GM18517 (cell line): ENCODE measurements around the gene TBX5.

Experiments used
- ATAC-seq: cut with Tn5 transposase; IDR thresholded peaks from one replicate; pipeline ENCODE4 v1.9.1; 2021; ENCODE audit warnings: mild to moderate bottlenecking, moderate library complexity; ENCODE audit not compliant: unreplicated experiment

TBX5 gene

DNA sequence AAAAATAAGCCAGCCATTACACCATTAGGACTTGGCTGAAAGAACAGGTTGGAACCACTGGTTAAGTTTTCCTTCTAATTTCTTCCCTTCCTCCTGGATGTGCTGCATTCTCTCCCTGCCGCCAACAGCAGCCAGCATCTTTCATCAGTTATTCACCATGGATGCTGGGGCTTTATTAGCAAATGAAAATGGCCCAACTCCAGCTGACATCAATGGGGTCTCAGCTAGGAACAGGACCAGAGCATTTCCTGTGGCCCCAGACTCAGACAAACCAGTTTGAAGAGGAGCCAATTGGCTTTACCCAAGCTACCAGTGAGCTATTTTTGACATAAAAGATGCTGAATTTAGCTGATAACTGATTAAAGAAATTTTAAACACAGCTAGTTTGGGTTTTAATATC, 26.0 kb upstream of the TBX5 start:
- ATAC-seq, result no peak

DNA sequence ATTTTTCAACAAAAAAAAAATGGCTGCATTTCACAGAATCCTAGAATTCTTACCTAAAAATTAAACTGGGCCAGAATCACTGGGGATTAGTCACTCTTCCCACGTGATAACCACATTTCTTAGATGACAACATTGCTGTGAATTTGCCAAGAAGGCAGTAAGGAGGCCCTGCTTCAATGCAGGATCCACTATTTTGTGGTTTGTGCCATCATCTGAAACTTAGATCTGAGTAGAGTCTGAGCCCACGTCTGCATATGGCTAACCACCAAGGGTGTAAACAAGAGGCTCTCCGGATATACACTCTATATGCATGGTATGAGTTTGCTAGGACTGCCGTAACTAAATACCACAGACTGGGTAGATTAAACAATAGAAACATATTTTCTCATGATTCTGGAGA, 24.4 kb upstream of the TBX5 start:
- ATAC-seq, result no peak

DNA sequence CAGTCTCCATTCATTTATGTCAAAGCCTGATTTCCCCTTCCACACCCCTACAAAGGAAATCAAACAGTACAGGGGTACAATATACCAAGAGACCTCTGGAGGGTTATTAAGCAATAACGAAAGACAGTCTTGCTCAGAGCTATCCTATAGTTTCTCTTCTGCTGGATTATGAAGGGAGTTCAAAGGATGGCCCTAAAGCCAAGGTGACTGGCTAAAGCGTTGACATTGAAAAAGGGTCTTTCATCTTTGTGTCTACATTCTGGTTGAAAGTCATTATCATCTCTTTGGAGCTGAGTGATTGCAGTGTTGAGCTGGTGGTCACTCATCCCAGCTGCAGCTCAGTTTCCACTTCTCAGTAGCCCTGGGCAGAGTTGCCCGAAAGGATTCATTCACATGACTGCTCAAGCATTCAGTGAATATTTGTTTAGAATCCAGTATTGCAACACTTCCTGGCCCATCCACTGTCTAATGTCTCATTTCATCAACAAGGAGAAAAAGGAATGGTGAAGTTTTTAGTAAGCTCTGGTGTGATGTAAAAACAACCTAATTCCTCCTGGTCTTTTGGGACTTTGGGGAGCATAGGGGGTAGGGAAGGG, 19.2 kb upstream of the TBX5 start:
- ATAC-seq, result no peak

DNA sequence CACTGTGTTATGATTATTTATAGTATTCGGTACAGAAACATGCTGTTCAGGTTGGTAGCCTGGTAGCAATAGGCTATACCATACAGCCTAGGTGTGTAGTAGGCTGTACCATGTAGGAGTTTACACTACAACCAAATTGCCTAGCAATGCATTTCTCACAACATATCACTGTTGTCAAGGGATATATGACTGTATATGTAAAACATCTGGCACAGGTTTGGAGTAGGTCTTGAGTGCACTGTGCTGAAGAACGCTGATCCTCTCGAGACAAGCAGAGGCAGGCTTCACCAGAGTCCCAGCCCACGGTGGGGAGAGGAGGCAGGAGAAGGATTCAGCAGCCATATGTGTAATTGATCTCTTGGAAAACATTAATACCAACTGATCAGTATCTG, 15.0 kb upstream of the TBX5 start:
- ATAC-seq, result no peak

DNA sequence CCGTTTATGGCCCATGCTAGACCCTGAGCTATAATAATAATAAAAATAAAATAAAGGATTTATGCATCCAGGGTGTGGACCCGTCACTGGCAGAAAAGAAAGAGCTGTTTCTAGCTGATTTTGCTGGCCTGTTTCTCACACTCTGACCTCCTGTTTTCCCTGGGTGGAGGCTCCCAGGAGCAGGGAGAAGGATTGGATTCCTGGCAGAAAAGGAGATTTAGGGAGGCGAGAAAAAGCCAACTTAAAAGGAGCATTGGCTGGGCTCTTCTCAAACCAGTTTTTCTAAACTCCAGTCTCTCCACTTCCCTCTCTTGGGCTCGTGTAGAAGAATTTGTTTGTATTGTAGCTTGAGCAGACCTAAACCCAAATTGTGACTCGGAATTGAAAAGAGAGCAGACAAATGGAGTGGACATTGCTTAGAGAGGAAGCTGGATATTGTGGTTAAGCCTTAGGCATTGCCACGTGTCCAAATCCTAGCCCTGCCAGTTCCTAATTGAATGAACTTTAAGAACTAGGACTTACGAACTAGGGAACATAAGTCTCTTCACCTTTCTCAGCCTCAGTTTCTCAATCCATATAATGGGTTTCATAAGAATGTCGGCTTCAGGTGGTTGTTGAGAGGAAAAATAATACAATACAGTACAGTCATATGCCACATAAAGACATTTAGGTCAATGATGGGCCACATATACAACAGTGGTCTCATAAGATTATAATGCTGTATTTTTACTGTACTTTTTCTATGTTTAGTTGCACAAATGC, 14.4 kb upstream of the TBX5 start:
- ATAC-seq, result no peak

DNA sequence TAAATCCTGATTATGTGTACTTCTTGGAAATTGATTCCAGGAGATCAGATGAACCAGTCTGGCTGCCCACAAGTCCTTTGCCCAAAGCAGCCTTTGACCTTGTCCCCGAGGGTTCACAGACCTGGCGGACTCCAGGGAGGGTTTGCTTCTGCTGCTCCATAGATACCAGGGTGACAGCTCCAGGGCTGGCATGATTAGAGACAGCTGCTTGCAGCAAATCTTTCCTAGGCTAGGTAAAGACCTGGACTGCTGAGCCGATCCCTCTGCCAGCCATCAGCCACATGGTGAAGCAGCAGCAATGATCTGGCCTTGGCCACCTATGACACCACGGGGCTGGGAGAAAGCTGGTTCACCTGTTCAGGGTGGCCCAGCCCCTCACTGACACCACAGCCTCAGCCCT, 10.1 kb upstream of the TBX5 start:
- no peak for ATAC-seq

DNA sequence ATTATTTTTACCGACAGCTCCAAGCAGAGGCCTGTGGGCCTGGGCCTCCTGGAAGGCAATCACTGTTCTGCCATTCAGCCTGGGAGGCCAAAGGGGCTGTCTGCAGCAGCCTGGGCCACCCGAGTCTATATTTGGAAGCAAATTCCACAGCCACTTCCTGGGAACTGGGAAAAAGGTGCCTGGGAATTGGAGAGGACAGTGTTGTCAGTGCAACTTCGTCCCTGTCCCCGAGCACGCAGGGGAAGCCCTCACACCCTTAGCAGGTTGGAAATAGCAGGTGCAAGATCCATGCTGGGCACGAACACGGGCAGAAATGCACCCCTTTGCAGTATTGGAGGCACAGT, 9.6 kb upstream of the TBX5 start:
- no peak for ATAC-seq

DNA sequence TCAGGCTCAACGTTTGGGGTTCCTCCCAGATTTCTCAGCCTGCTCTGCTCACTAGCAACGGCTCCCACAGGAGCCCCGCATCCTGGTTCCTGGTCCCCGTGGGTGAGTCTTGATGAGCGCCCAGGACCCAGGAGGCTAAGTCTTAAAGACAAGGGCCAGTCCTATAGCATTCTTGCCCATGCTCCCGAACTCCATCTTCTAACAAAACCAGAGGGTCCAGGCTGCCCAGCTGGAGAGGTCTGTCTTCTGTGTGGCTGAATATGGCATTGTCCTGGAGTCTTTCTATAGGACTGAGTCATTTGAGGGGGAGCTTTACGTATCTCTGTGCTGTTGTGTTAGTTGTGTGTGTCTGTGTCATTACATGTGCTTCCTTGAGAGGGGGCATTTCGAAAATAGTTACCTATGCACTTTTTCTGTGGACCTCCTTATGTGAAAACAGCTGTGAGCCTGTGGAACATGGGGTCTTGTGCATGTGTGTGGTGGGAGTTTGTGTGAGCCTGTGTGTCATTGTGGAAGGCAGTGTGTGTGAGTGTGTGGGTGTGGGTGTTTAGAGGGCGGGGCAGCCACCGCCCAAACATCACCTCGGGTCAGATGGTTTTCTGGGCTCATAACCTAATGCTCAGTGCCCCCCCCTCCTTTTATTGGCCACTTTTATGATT, 9.1 kb upstream of the TBX5 start:
- no peak for ATAC-seq

DNA sequence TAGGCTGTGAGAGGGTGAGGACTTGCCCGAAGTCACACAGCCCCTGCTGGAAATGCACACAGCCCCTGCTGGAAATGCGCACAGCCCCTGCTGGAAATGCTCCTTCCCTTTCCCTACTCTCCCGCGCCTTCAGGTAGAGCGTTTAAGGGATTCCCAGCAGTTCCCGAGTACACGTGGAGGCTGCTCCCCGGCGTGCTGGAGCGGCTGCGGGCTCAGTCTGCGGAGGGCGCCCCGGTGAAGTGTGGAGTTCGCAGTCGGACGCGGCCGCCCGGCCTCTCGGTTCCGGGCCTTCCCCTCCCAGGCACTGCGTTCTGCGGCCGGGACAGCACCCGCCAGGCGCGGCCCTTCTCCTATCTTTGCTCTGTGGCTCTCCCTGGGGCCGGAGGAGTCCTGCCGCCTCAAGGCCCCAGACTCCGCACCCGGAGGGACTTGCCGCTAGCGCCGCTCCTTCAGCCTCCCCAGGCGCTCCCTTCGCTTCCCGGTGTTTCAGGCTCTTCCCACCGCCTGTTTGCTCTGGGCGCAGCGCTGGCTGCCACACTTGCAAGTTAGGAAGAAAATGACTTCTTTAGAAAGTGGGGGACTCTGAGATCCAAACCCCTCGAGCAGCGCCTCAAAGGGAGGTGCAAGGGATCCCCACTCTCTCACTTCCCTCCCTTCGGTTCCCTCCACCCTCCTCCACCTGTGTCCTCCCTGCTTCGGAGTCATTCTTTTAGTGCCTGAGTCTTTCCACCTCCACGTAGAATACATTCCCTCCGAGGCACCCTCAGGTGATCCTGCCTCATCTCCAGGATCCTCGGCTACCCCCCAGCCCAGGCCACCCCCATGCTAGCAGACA, 8.3 kb upstream of the TBX5 start:
- ATAC-seq, result no peak

DNA sequence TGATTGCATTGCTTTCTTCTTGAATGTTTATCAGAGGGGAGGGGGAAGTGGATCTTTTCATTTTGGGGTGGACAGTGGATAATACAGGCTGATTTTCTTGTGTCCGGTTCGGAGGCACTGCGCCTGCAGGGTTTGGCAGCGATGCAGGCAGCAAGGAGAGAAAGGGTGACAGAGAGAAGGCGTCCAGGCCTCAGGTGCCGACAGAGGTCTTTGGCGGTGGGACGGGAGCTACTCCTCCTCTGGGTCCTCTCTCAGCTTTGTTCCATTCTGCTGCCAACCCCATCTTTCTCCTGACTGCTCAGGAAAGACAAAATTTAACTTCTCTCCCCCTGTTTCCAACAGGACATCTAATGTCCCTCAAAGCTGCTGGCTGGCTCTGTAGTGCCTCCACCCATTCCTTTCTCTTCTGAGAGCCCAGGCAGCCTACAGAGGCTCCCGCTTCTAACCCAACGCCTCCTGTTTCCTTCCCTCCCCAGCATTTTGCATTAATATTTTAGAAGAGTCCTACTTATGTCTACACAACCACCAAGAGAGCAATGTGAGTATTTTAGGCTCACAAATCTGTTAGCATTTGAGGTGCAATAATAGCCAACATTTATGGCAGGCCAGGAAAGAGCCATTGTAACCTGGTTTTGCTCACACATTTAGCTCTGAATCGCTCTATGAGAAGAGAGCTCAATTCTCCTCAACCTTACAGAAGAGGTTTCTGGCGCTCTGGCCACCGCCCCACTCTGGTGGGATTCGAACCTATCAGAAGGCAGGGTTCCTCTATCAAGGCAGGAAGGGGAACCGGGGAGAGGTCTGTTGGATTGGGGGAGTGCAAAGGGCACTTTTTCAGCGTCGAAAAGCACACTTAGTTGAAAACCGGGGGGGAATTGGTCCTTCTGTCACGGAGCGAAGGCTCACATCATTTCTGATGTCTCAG, 7.1 kb upstream of the TBX5 start:
- ATAC-seq, result no peak

DNA sequence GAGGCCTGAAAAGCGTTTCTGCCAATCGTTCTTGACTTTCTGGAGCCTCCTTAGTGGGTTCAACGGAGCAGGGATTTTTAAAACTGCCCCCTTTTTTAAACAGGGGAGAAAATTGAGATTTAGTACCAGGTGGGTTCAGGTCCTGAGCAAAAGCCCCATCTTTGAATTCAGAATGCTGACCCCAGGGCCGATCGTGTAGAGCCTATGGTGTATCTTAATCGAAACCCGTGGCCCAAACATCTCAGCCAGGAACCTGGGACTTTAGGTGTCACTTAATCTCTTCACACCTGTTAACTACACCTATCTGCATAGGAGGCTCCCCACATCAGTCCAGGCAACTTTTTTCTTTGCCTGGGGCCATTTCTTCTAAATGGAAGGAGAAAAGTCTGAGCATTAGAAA, 6.4 kb upstream of the TBX5 start:
- ATAC-seq, result no peak

DNA sequence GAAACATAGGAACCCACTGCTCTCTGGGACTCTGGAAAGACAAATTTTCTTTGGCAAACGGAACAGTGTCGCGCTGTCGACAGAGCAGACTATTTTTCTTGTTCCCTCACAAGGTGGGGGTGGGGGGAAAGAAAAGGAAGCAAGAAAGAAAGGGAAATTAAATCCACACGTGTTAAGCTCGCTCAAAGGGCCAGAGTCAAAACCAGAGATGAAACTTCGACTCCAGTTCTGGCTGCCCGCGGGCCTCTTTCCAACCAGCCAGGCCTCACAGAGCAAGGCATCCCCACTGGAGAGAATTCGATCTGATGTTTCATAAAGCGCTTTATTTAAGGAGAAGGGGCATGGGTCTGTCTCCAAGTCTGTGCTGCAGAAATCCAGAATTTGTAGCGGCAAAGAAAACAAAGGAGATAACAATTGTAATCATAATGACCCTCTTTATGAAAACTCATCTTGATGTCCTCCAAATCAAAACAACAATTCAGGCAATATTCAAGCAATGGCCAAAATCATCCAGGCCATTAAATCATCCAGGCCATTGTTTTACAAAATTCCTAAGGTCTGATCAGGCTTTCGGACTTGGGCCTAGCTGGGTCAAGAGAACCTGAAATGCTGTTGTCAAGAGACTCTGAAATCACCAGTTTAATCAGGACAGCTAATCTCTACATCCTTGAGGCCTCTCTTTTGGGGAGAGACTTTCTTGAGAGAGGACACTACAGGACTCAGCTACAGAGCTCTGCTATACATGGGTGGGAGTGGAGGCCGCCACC, 5.3 kb upstream of the TBX5 start:
- no peak for ATAC-seq

DNA sequence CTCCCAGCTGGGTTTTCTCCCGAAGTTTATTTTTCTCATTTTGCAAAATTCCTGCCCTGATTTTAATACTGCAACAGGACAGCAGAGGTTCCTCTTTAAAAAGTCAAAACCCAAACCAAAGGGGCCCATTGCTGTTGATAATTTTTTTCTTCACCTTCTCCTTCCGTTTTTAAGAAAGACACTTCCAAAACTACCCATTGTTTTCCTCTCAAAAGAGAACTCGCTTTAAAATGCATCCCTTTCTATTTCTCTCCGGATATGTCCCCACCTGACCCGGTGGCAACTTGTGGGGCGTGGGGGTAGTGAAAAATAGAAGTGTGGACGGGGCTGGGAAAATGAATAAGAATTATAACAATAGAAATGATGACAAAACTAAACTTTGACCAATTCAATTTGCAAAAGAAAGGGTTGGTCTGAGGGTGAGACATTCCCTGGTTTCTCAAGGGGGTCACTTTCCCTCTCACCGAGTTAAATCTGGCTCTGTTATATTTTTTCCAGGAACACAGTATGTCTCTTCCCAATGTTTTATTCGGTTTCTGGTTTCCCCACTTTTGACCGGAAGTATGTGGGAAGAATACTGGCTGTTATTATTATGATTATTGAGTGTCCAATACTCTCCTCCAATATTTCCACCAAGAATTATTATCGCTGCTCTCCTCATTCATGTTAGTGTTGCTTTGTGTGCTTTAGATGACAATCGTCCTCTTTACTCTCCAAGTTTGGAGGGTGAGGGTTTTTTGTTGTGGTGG, 4.1 kb upstream of the TBX5 start:
- ATAC-seq, result no peak

DNA sequence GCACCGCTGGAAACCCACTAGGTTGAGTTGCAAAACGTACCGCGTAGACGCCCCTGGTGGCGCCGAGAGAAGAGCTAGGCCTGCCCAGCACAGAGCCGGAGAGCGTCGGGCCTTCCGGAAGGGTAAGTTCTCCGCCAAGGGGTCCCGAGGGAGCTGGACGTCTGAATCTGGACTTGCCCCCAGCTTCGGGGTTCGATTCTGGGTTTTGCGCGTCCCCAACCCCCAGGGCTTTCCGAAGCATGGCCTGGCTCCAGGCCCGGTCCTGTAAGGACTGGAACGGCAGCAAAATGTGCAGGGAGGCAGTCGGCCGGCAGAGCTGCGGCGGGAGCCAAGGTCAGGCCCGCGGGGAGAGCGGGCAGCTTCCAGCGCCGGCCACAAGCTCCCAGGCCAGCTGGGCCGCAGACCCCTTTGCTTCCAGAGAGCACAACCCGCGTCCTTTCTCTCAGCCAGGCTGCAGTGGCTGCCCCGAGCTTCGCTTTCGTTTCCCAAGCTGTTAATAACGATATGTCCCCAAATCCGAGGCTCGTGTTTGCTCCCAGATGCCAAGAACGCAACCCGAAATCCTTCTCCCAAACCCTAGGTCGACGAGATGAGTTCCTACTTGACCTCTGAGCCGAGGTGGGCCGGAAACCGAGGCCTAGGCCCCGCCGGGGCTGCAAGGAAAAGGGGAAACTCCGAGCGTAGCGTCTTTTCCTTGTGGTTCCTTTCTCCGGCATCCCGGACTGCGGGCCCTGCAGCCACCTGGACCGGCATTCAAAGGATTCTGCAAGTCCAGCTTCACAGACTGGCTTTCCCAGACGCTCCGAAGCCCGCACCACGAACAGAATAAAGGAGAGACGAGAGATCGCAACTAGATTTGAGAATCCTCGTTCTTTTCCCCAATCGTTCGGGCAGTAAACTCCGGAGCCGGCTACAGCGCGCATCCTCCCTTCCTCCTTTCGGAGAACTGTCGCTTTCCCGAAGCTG, 3.2 kb upstream of the TBX5 start:
- no peak for ATAC-seq

DNA sequence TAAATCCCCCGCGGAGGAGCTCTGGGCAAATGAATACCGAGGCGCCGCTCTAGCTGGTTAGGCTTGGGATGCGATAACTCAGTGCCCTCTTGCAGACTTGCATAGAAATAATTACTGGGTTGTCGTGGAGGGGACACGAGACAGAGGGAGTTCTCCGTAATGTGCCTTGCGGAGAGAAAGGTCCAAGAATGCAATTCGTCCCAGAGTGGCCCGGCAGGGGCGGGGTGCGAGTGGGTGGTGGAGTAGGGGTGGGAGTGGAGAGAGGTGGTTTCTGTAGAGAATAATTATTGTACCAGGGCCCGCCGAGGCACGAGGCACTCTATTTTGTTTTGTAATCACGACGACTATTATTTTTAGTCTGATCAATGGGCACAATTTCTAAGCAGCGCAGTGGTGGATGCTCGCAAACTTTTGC, 2.5 kb upstream of the TBX5 start:
- ATAC-seq, result no peak

DNA sequence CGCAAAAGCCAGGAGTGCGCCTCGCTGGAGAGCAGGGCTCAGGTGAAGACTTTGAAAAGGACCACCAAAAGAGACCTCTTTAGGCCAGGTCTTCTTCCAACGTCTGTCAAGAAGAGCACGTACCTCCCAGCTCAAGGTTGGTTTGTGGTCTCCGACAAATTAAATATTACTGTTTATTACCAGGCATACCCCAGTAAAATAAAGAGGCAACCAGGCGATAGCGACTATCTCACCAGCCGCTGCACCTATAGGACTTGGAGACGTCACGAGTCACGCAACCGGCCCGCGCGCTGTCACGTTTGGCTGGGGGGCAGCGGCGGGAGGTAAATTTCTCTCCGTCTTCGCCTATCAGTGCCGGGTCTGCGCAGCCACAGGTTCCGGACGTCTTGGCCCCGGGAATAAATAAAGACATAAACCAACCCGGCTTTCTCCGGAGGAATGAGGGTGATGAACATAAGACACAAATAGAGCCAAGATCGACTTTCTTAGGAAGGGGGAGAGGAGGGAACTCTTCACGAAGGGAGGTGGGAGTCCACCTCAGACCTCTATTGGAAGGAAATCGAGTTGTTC, 2.0 kb upstream of the TBX5 start:
- no peak for ATAC-seq

DNA sequence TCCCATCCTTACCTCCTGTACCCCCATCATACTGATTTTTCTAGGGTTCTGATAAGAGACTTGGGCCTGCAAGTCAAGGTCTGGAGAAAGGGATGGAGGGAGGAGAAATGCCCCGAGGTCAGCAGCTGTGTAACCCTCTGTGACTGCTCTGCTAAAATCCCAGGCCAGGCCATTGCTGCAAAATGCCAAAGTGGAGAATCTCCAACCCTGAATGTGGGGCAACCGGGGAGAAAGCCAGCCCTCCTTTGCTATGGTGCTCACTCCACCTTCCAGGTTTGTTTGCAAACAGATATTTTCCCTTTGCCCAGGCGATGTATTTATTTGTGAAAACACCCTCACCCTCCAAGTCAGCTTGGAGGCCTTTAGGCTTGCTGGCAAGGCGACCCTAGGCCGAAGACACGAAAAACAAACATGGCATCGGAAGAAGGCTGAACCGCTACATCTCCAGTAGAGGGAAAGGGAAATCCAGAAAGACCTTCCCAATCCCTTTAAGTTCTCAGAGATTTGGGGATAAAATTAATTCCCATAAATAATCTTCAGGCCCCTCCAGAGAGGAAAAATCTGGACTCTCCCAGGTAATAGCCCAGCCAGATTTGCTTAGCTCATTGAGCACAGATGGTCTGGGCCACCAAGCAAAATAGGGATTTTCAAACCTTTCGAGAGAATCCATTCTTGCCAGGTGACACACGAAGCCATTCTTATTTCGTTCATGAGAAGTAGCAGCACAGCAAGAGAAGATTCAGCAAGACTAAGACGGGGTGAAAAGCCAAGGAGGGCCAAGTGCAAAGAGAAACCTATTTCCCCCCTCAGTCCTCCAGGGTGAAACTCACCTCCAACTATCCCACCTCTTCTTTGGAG, 1.3 kb upstream of the TBX5 start:
- ATAC-seq, result no peak
